GM12892 (cell line): ENCODE data around the gene CFAP299.

Experiments
- POLR2A ChIP-seq: IDR thresholded peaks from 2 replicates; pipeline ENCODE4 v1.6.1; 2011; ENCODE audit warnings: low read depth, low read length, control low read depth
- POLR2AphosphoS5 ChIP-seq: IDR thresholded peaks from 2 replicates; pipeline ENCODE4 v1.6.1; 2011; ENCODE audit warnings: low read depth, low read length, control low read depth

DNA sequence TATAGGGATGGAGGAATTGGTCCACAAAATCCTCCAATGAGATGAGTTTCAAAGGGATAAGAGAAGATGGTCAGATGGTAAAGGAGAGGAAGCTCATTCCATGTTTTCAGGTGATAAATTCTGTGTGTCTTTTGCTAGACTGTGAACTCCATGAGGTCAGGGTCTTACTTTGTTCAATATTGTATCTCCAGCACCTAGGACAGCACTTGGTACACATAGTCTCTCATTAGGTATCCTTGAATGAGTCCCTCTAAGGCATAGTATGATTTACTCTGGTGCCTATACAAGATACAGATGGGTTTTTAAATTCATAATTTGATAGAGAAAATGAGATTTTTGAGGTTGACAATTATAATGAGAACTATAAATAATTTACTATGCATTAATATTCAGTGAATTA lies 510.7 kb downstream of the CFAP299 start:
- no peak for TF ChIP-seq POLR2AphosphoS5
- no peak for TF ChIP-seq POLR2A
